Occipital lobe (tissue), 2 donors: ENCODE measurements around the gene TUBA4A. TPM values are rescaled to one million over a fixed set of nuclear protein-coding genes. Genes with fewer than 3 reads are reported as not detected.

Experiments
- DNase-seq: peaks from one replicate; lab custom pipeline; 2025; lab: John Stamatoyannopoulos, UW
- total RNA-seq: library from RNA; depleted of rRNA; stranded (reverse); fragments of >200 nt; gene quantifications from one replicate; pipeline ENCODE4 v1.2.3, GENCODE V29; 2014

TUBA4A gene
- total RNA-seq = 2.7 TPM

GRCh38 chr2:219253753-219254589, at the start of gene TUBA4A:
Gene TUBA4A (minus strand): TSS chr2:219253918. CDS start chr2:219253858, 60 bp downstream.
- DNase-seq = peak; percentile 87

- no peak for DNase-seq
Measured at GRCh38 chr2:219302412-219302968, 48.8 kb upstream of the TUBA4A start.

GRCh38 chr2:219300022-219300421, 46.3 kb upstream of the TUBA4A start:
- no peak for DNase-seq

DNA sequence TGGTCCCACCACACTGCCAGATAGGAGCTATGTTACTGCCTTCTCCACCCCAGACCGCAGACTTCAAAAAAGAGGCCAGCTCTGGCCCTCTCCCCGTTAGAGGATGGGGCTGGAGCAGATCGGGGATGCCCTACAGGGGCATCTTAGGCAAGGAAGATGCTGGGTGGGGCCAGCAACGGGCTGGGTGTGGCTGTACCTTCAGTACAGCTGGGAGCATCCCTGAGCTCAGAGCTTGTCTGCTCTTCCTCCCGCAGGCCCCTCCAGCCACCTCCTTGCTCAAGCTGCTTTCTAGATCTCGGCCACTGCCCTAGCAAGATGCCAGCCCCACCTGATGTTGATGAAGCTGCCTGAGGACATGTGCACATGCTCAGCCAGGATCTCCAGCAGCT, 45.6 kb upstream of the TUBA4A start:
- no peak for DNase-seq

GRCh38 chr2:219298759-219299371, 45.1 kb upstream of the TUBA4A start:
- peak; percentile 69 for DNase-seq

GRCh38 chr2:219297766-219298456, 44.2 kb upstream of the TUBA4A start:
- no peak for DNase-seq

DNA sequence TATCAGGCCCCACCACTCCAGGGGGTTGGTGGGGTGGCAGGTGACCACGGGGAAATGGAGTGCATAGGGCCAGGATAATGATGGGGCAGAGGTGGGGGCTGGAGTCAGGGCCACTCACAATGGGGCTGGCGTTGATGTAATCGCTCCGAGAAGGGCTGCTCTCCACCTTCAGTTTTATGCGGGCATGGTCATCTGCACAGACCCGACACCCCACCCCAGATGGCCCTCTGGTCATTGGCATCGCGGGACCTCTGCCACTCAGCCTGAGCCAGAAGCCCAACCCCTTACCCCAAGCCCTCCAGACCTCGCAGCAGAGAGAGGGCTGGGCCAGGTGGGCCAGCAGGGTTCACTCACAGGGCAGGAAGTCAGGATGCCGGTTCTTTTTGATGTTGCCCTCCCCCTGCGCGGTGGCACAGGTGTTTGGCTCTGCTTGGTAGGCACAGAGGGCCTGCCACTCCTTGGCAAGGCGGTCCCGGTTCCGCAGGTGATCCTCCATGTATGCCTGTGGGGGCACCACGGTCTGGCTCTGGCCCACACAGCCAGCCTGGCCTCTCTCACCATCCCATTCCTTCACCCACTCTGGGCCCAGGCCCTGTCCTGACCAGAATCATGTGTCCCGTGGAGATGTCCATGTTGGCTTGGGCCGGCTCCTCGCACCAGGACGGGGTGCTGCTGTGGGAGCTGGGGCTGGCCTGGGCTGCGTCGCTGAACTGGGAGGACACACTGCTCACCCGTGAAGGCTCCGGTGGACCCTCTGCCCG, 43.1 kb upstream of the TUBA4A start:
- no peak for DNase-seq

- DNase-seq = no peak
Measured at GRCh38 chr2:219296142-219296541, 42.4 kb upstream of the TUBA4A start.

DNA sequence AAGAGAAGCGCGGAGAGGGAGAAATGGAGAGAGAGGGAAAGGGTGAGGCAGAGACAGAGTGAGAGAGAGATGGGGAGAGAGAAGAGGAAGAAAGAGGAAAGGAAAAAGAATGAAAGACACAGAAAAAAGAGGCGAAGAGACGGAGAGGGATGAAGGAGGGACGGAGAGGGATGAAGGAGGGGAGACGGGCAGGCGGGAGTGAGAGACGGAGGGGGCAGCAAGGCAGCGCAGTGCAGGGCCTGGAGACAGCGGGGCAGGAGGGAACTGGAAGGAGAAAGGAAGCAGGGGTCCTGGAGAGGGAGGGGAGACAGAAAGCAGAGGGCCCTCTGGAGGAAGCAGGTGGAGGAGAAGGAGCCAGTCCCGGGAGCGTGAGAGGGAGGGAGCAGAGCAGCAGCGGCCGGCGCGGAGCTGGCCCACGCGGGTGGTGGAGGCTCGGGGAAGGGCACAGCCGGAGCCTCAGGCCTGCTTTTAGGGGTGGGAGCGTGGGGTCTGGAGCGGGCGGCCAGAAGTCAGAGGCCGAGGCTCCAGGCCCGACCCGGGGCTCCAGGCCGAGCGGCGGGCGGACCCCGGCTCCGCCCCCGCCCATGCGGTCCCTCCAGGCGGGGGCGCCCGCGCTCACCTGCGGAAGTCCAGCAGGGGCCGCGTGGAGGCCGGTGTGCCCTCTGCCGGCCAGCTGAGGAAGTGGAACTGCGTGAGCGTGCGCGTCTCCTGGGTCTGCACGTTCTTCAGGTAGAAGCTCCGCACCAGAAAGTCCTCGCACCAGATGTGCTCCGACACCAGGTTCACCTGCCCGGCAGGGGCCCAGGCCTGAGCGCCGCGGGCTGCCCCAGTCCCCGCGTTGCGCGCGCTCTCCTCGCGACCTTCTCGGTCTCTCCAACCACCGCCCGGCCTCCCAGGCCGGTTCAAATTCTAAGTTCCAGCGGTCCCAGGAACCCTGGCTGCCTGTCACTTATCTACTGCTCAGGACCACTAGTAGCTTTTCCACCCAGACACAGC, 40.9 kb upstream of the TUBA4A start:
- DNase-seq = peak; percentile 52

DNA sequence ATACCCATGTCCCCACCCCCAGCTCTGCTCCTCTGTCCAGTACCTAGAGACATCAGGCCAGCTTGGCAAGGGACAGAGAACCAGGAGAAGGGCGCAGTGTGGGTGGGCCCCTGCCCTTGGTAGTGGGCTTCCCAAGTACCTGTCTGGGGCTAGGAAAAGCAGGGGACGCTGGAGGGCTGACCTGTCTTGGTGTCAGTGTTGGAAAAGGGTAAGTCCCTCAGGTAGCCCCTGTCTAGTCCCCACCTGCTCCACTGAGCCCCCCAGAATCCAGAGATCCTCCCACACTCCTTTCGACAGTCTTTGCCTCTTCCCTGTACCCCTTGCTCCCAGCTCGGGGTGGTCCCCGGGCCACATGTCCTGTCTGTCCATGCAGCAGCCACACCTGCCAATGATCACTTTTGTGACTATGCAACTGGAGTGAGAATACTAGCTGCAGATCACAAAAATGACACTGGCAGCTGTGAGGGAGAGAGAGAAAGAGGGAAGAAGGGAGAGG, 40.1 kb upstream of the TUBA4A start:
- no peak for DNase-seq

GRCh38 chr2:219292616-219293015, 38.9 kb upstream of the TUBA4A start:
- DNase-seq = no peak

- no peak for DNase-seq
Measured at GRCh38 chr2:219291910-219292490, 38.3 kb upstream of the TUBA4A start.

GRCh38 chr2:219291394-219291793, 37.7 kb upstream of the TUBA4A start:
- DNase-seq = no peak

- DNase-seq = no peak
Measured at GRCh38 chr2:219290381-219291171, 36.9 kb upstream of the TUBA4A start.

GRCh38 chr2:219289537-219290361, 36.0 kb upstream of the TUBA4A start:
- DNase-seq = peak; percentile 83

DNA sequence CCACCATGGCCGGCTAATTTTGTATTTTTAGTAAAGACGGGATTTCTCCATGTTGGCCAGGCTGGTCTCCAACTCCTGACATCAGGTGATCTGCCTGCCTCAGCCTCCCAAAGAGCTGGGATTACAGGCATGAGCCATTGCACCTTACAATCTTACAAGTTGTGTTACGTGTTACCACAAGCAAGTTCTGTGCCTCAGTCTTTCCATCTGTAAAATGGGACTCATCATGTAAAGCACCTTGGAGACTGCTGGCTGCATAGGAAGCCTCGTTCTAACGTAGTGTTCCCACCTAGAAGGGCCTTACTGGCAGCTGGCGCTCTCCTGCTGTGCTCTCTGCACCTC, 35.4 kb upstream of the TUBA4A start:
- DNase-seq = no peak

GRCh38 chr2:219287580-219288265, 34.0 kb upstream of the TUBA4A start:
- DNase-seq = no peak
